HG03095 (cell line): ENCODE results near the gene IL1R1.

Experiments
- ATAC-seq: cut with Tn5 transposase; IDR thresholded peaks from one replicate; pipeline ENCODE4 v1.9.1; 2021; ENCODE audit warnings: moderate library complexity; ENCODE audit not compliant: unreplicated experiment

IL1R1 gene

DNA sequence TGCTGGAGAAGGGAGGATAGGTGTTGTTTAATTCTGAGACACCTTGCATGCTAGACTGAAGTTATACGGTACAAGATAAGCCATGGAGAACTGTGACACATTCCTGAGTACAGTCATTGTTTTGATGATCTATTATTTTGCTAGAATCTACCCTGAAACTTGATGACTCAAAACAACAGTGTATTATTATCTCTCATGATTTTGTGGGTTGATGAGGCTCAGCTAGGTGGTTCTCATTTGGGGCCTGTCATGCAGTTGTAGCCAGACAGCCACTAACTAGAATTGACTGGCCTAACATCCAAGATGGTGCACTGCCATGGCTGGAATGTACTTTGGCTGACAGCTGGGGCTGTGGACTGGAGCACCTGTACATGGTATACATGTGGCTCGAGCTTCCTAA is 5.4 kb upstream of the IL1R1 start:
- no peak for ATAC-seq

DNA sequence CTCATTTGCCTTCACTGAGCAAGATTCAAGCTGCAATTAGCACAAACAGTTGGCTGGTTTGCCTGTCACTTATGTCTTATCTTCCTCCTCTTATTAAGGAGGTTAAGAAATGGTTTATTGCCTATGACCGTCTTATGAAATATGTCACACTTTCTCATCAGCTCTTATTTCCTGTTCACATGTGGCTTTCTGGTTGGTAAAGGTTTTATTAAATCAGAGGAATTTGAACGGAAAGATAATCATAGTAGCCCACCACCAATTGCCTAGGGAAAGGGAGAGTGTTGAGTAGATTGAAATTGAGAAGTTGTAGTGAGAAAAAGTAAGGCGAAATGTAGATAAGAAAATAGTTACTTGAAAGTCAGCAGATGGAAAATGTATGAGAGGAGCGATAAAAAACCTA is 4.2 kb upstream of the IL1R1 start:
- no peak for ATAC-seq

DNA sequence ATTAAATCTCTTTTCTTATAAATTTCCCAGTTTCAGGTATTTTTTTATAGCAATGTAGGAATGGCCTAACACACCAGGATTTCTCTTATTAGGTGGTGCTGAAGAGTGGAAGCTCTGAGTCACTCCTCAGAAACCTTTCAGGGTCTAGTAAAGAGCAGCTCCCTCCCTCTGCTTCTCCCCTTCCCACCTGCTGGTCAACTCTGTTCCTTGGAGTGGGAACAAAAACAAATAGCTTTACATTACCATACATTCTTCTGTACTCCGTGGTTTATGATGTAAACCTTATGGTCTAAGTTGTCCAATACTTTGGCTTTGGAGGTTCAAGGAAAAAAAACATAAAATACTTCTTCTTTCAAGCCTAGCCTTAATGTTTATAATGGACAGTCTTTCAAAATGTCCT is 2.7 kb upstream of the IL1R1 start:
- ATAC-seq = no peak

DNA sequence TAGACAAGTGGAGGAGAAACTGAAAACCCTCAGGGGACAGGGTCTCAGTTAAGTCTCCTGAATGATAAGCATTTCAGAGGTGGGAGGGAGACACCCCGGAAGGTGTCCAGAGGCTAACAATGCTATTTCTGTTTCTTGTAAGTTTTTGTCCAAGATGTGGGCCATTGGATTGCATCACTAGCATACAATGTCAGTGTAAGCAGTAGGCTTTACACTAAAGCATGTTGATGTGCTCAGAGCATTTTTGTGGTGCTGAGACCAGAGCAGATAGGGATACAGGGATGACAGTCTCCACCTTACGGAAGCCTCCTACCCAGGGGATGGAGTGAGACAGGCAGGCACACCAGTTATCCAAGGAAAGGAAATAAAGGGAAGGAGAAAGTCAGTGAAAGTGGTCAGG is 2.2 kb upstream of the IL1R1 start:
- no peak for ATAC-seq

DNA sequence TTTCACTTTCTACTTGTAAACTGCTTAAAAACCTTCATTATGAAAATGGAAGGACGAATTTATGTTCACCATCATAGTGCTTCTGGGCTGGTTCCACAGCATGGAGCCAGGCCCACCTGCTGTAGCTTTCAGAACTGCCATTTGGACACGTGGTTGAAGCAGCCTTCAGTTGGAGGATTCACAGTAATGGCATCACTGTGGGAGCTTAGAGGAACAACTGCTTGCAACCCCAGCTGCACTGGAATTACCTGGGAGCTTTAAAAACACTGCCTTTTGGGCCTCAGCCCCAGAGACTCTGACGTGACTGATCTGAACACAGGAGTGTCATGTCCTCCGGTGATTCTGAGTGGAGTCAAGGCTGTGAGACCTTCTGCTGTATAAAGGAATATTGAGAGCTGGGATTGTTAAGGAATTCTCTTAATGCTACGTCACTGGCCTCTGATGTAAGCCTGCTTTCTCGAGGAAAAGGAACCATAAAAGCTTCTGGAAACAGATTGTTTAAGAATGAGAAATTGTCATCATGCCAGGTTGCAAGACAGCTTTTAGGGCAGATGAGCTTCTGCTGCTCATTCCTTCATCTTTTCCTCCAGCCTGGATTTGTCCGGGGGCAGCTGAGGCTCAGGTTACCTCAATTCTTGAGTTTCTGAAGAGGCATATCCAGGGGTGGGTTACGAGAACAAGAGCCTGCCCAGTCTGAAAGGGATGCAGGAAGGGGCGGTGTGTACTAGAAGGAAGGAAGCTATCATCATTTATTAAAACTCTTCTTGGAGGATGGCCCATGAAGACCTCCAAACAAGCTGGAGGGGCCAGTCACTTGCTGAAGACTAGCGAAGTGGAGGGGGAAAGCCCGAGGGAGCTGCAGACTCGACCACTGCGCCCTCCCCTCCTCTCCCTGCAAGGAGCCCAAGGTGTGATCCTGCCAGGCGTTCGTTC is 1.3 kb upstream of the IL1R1 start:
- no peak for ATAC-seq

DNA sequence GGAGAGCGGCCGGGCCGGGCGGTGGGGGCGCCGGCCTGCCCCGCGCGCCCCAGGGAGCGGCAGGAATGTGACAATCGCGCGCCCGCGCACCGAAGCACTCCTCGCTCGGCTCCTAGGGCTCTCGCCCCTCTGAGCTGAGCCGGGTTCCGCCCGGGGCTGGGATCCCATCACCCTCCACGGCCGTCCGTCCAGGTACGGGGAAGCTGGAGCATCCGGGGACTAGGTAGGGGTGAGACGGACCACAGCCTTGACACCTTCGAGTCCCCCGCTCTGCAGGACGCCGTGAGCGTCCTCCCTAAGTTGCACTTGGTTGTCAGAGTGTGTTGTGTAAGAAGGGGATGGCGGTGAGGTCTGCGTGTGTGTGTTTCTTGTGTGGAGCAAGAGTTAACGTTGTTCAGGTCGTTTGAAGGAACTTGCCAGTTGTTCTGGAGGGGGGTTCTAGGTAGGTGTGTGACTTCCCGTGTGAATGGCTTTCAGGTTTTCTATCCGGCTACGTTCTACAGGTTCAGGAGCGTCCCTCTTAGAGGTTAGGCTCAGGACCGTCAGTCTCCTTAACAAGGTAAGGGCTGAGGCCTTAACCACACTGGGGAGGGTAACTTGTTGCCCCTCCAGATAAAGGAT is 393 bp downstream of the IL1R1 start:
- no peak for ATAC-seq

DNA sequence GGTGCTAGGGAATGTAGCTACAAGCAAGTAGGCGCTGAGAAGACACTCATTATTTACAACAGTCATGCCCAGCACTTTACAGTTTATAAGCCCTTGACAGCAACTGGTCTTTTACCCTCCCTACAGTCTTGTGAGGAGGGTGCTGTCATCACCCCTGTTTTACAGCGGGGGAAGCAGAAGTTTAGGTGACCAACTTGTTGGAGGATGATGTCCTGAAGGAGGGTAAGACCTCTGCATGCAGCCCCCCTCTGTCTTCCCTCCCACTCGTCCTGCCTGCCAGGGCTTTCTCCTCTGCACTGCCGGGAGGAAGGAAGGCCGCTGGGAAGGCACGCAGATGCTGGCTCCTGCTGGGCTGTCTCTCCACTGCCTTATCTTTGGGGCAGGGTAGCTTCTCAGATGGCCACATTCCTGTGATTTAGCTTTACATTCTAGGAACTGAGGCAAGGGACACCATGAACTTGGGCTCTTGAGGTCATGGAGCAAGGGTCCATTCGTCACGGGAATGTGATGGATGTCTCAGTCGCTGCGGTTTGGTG is 972 bp downstream of the IL1R1 start:
- no peak for ATAC-seq

DNA sequence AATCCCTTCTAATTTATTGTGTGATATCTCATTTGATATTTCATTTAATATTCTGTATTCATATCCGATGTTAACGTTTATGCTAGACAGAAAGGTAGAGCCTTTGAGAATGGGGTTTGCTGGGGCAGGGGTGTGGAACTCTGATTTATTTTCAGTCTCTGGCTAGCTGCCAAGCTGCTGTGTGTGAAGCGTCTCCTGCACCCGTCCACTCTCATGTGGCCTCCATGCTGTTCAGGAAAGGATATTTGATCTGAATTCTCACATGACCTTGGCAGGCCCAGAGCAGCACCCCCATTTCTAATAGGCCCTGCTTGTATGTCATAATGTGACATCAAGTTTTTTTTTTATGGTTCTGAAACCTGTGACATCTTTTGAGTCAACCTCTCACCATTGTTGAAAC is 1.6 kb downstream of the IL1R1 start:
- no peak for ATAC-seq

DNA sequence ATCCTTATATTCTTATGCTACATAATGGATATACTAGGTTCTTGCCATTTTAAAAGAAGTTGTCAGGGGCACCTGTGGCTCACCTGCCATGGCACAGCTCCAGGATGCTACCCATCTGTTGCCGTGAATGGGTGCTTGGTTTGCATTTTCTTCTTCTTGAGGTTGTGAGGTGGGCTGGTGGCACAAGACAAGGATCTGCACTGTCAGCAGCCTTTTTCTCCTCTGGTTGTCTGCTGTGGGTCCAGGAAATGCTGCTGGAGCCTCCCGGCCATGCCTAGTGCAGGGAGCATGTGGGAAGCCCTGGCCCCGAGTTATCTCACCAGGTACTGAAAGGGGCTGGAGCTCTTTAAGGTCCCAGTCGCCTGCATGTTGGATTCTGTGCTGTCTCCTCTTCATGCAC is 2.6 kb downstream of the IL1R1 start:
- no peak for ATAC-seq

DNA sequence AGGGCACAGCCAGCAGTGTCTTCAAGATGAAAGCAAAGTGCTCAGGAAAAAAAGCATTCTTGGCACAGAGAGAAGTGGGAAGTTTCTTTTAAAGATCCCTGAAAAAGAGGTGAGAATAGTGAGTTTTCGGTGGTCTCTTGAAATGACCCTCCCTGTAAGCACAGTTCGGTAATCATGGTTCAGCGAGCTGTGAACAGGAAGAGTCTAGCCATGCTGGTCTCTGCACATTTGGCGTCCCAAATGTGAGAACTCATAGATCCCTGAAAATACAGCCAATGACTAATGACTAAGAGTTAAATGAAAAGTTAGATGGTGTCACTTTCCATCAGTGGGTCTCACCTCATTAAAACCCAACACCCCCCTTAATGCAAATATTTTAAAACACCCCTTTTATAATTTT is 3.4 kb downstream of the IL1R1 start:
- ATAC-seq = no peak

DNA sequence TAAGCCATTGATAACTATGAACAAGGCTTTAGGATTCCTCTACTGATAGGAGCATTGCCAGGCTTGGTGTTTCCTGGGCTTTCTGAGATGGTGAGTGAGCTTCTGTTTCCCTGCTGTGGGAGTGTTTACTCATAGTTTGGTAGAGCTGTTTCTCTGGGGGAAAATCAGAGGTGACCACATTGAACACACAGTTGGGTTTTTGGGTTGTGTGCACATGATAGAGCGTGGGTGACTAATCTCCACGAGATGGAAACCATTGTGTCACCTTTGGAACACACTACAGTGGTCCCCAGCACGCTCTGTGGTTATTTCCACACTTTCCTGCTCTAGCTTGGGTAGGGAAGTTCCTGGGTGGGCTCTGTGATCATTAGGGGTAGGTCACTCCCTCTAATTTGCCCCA is 5.4 kb downstream of the IL1R1 start:
- ATAC-seq = no peak

DNA sequence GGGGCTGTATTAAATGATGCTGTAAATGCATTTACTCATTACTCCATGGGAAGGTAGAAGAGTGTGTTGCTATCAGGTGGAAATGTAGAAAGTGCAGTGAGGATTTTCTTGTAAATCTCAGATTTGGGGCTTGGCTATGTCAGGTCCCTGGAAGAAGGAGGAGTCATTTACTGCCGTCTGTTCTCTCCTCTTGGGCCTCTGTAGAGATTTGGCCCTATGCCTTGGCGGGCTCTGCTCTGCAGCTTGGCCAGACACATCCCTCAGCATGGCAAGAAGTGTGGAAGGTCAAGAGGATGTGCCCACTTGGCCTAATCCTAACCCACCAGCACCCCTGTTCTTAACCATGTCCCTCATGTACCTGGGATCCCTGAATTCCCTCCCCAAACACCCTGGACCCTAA is 6.7 kb downstream of the IL1R1 start:
- ATAC-seq = no peak

DNA sequence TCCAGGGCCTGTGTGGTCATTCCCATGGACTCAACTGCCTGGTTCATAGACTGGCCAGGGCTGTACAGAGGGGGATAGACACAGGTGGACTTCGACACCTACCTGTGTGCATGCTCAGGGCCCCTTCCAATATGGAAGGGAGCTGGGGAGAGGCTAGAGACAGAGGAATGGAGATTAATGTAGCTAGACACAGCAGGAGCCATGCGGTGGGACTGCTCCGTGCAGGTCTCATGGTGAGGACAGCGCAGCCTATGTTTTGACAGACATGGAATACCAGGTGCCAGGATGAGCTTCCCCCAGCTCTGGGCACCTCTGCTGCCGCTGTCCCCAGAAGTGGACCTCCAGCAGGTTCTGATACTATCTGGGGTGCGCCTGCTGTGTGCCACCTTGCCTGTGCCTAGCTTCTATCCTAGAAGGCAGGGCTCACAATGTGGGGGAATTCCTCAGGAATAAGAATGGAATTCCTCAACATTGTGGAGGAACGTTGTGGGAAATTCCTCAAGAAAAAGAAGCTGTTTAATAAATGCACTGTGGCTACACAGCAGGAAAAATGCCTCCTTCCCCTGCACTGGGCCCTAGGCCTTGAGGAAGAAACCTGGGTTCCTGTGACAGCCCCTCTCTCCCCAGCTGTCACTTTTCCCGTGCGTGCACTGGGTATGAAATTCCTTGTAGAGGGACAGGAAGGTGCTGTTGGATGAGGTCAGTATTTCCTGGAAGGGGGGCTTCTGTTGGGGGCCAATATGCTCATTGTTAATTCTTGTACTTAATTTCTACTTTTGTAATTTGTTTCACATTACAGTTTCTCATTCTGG is 7.3 kb downstream of the IL1R1 start:
- no peak for ATAC-seq

DNA sequence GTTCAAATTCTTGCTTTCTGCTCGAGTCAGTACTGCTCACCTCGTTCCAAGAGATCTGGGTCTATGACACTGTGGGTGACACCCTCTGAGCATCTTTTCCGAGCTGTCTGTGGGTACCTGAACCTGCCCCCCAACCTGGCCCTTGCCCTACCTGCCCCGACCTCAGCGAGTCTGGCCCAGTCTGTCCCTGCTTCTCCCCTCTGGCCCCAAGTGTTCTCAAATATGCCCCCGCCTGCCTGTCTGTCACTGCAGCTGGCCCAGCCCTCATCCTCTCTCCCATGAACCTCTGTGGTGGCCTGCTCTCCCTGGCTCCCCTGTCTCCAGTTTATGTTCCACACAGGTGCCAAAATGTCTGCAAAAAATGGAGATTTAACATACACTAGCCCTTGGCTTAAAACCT is 11.8 kb downstream of the IL1R1 start:
- ATAC-seq = no peak

DNA sequence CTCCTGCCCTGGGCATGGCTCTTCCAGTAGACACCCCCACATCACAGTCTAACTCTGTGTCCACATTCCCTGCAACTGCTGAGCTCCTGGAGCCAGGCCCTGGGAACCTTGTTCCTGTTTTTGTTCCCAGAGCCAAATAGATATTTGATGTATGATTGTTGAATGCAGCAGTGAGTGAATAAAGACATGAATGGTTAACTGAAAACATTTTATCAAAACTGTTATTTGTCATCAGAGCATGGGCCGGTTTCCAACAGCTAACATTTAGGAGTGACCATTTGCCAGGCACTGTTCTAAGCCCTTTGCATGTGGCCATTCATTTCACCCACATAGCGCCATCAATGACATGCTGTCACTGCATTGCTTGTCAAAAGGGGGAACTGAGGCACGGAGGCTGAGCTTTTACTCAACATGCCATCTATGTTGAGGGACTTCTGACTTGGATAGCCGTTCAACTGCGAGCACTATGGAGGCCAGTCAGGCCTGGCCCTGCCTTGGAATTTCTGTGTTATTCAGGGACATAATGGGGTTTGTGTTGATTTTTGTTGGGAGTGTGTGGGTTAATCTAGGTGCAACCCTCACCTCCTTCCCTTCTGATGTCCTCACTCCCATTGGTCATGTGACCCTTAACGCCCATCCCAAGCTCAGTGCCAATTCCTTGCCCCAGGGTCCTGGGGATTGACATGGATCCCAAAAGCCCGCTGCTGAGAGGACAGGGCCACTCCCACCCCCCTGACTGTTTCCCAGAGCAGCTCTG is 12.6 kb downstream of the IL1R1 start:
- ATAC-seq = no peak

DNA sequence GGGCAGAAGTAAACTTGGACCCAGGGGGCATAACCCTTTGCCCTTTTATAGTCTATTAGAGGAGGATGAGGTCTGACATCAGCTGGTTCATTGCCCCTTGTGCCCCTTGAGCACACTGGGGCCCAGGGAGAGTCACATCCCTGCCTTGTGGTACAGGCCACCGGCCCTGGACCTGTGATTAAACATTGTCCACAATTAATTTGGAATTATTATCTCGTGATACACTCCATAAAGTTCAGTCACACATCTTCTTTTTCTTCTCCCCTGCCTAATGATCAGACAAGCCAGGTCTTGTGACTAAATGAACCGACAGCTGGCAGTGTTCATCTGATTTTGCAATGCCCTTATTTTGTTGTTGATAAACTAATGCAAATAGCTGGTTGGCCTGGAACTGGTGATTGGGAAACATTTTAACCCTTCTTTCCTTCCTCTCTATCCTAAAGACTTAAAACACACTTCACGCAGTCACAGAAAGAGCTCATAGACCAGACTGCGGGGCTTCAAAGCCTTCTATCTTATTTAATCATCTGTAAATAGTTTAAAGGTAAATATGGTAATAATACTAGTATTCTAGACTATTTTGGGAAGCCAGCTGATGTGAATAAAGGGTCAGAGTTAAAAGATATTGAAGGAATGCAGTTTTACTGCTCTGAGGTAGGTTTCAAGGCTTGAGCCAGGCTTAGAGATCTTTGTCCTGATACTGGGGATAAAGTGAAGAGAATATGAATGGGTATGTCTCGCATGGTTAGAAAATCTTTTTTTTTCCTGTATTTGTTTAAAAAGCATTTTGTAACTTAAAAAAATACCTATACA is 13.4 kb downstream of the IL1R1 start:
- ATAC-seq = no peak

DNA sequence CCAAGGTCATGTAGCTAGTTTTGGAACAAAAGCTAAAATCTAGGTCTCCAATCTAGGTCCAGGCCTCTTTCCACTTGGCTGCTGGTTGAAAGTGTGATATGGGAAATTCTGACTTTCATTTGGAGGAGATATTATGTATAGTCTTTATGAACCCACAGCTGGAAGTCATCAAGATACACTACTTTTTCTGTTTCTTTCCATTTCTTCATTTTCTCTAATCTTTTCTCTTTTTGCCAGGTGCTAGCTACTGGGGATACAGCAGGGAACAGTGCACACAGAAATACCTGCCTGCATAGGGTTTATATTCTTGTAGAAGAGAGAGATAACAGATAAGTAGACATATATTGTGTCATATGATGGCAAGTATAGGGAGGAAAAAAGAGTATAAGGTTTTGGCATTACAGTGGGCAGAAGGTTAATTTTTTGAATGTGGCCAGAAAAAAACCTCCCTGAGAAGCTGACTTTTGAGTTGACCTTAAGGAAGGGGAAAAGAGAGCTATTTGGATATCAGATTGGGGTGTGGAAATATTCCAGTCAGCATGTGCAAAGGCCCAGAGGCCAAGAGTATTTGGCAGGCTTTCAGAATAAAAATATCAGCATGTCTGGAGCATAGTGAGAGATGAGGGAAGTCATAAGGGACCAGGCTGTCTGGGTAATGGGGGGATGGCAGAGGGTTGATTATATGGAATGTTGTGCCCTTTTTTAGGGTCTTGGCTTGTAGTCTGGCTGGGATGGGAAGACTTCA is 15.6 kb downstream of the IL1R1 start:
- ATAC-seq = no peak

DNA sequence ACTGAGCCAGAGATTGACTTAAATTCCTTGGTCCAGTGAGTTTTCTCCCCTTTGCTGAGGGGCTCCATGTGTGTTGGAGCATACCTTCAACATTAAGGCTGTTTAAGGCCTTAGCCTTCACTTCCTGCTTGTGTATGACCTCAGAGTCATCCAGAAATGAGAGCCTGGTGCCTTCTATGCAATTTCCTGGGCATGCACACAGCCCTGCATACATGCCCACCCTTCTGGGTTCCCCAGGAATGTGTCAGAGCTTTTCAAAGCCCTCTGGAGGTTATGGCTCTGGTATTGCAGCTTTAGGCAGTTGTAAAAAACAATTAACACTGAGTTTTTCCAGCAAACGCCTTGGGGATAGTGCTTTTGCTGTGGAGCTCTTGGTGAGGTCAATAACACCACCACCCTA is 16.7 kb downstream of the IL1R1 start:
- ATAC-seq = no peak

DNA sequence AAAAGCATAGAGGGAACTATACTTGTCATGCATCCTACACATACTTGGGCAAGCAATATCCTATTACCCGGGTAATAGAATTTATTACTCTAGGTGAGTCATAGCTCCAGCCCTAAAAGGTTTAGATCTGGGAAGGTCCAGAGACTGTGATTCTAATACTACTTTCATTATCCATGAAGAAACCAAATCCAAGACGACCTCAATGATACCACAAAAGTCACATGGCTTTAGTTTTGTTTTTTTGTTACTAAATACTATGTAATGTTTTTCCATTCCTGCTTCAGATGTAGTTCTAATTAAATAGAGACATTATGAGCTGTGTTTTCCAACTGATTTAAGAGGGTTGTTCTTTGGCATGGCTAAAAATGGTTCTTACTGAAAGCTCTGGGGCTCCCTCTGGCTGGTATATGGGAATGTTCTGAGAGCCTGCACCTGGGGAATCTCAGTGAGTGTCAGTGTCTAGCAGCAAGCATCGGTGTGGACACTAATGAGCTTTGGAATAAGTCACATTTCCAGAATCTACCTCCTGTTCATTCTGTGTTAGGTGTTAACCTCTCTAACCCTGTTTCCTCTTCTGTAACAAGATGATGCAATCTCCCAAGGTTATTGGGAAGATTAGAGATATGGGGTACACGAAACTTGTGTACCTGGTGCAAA is 23.8 kb downstream of the IL1R1 start:
- no peak for ATAC-seq
